Measurements from ENCODE around the gene KRT80.

KRT80 gene

GRCh38 chr12:52211716-52212585, 20.1 kb upstream of the KRT80 start:
- no peak for DNase-seq (ENCODE audit: low read depth in 1 of 2, low spot score in 1 of 2)
- Histone ChIP-seq H3K4me3 (replicated peaks; ENCODE audit: insufficient read depth, low read length) (no peak overlapping the region), H3K27me3 (ENCODE audit: insufficient read depth, poor library complexity, severe bottlenecking) (no peaks in the 10 kb centered on the region), H3K27ac (replicated peaks) (no peak overlapping the region)
- TF ChIP-seq REST (IDR thresholded peaks at IDR 0.05; ENCODE audit: insufficient replicate concordance, low read depth), result no peak

GRCh38 chr12:52210925-52211650, 19.3 kb upstream of the KRT80 start:
- Histone ChIP-seq H3K4me3 (replicated peaks; ENCODE audit: insufficient read depth, low read length) (no peak overlapping the region), H3K27me3 (ENCODE audit: insufficient read depth, poor library complexity, severe bottlenecking) (no peaks in the 10 kb centered on the region), H3K27ac (replicated peaks) (no peak overlapping the region)
- DNase-seq (ENCODE audit: low read depth in 1 of 2, low spot score in 1 of 2), result no peak
- TF ChIP-seq GABPA (IDR thresholded peaks at IDR 0.05; ENCODE audit: low read depth), result no peak

- TF ChIP-seq POLR2AphosphoS5 (IDR thresholded peaks at IDR 0.05; ENCODE audit: low read depth) (no peak), GABPA (IDR thresholded peaks at IDR 0.05; ENCODE audit: low read depth) (no peak), REST (IDR thresholded peaks at IDR 0.05; ENCODE audit: insufficient replicate concordance, low read depth) (no peak), SPI1 (IDR thresholded peaks at IDR 0.05; ENCODE audit: borderline replicate concordance, low read depth) (0 out of 2 replicates have a peak, but pooled peaks have one; percentile 2)
- H3K27me3 ChIP-seq (ENCODE audit: insufficient read depth, poor library complexity, severe bottlenecking), result no peaks in the 10 kb centered on the region
- no peak for DNase-seq (ENCODE audit: low read depth in 1 of 2, low spot score in 1 of 2)
- H3K27ac ChIP-seq (replicated peaks), result no peak overlapping the region
- H3K4me3 ChIP-seq (replicated peaks; ENCODE audit: insufficient read depth, low read length), result no peak overlapping the region
Measured at GRCh38 chr12:52210186-52210924, 18.5 kb upstream of the KRT80 start.

- no peak overlapping the region for H3K4me3 ChIP-seq (replicated peaks; ENCODE audit: insufficient read depth, low read length)
- no peak for TF ChIP-seq POLR2AphosphoS5 (IDR thresholded peaks at IDR 0.05; ENCODE audit: low read depth)
- no peak for TF ChIP-seq REST (IDR thresholded peaks at IDR 0.05; ENCODE audit: insufficient replicate concordance, low read depth)
- no peak for TF ChIP-seq CTCF (IDR thresholded peaks at IDR 0.05; ENCODE audit: insufficient read depth, low read length)
- TF ChIP-seq SPI1 (IDR thresholded peaks at IDR 0.05; ENCODE audit: borderline replicate concordance, low read depth), result no peak
- no peak for TF ChIP-seq GABPA (IDR thresholded peaks at IDR 0.05; ENCODE audit: low read depth)
- no peak overlapping the region for H3K27ac ChIP-seq (replicated peaks)
- H3K27me3 ChIP-seq (ENCODE audit: insufficient read depth, poor library complexity, severe bottlenecking), result no peaks in the 10 kb centered on the region
- no peak for DNase-seq (ENCODE audit: low read depth in 1 of 2, low spot score in 1 of 2)
Measured at GRCh38 chr12:52209321-52209720, 17.5 kb upstream of the KRT80 start.

Measured in HL-60 (cell line).